NCI-H128 (cell line): ENCODE results near the gene RHOB.
"Not testable (repeated sequence)": the region's sequence is repeated elsewhere in the genome, so short reads cannot be mapped to it uniquely, and the experiment has no call there.

ENCODE experiments used
- DNase-seq: peaks from one replicate; lab custom pipeline; 2025; ENCODE audit not compliant: unreplicated experiment; lab: John Stamatoyannopoulos, UW

Gene RHOB

GRCh38 chr2:20451761-20452499 lies 5.1 kb downstream of the RHOB start:
- DNase-seq = no peak

- DNase-seq = no peak
Measured at GRCh38 chr2:20452551-20452950, 5.7 kb downstream of the RHOB start.

GRCh38 chr2:20453087-20453486 lies 6.2 kb downstream of the RHOB start:
- DNase-seq = no peak

GRCh38 chr2:20454036-20454981 lies 7.4 kb downstream of the RHOB start:
- no peak for DNase-seq

GRCh38 chr2:20455076-20455587 lies 8.3 kb downstream of the RHOB start:
- DNase-seq = no peak

- no peak for DNase-seq
Measured at GRCh38 chr2:20456116-20456571, 9.3 kb downstream of the RHOB start.

- DNase-seq = no peak
Measured at GRCh38 chr2:20456636-20457426, 10.0 kb downstream of the RHOB start.

- DNase-seq = no peak
Measured at GRCh38 chr2:20457661-20458630, 11.1 kb downstream of the RHOB start.

- not testable (repeated sequence) for DNase-seq
Measured at GRCh38 chr2:20458737-20459484, 12.0 kb downstream of the RHOB start.

- no peak for DNase-seq
Measured at GRCh38 chr2:20465716-20466394, 19.0 kb downstream of the RHOB start.

GRCh38 chr2:20467789-20468548 lies 21.1 kb downstream of the RHOB start:
- no peak for DNase-seq

- no peak for DNase-seq
Measured at GRCh38 chr2:20468549-20469500, 22.0 kb downstream of the RHOB start.

- DNase-seq = no peak
Measured at GRCh38 chr2:20469595-20469994, 22.7 kb downstream of the RHOB start.

- no peak for DNase-seq
Measured at GRCh38 chr2:20470211-20470610, 23.3 kb downstream of the RHOB start.

- DNase-seq = no peak
Measured at GRCh38 chr2:20471148-20471547, 24.3 kb downstream of the RHOB start.

GRCh38 chr2:20471902-20472559 lies 25.2 kb downstream of the RHOB start:
- DNase-seq = no peak
